ENCODE data around the gene TRAPPC3L.

DNA sequence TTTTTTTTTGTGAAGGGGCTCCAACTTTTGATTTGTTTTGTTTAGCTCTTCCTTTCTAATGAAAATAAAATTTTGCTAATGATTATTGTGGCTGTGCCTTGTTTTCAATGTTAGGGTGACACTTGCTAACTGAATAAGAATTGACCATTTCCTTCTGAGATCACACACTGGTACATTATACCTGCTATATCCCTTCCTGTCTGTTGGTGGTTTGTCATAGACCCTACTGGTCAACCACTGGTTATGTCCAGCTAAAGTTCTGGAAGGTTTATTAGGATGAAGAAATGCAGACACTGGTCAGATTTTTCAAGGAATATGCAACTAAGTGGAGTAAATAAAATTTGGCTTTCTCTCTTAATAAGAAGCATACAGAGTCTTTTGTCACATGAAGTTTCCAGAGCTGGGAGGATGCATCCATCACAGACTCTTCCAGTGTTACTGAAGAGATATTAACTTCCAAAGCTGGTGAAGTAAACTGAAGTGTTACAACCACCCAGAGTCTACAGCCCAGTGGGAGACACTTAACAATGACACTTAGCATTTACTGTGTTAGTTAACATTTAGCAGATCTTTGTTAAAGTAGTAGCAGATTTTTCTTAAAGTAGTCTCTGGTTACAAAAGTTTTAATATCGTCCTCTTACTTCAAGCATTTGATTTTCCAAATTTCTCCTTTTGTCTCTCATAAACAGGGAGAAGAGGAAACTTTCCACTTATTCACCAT, 53.7 kb downstream of the TRAPPC3L start:
- TF ChIP-seq POLR2A (IDR thresholded peaks at IDR 0.05; ENCODE audit: borderline replicate concordance, extremely low read depth, insufficient read depth, insufficient read length) (no peak), JUND (IDR thresholded peaks at IDR 0.05) (no peak), CTCF (IDR thresholded peaks at IDR 0.05 in 2 of 3, conservative IDR thresholded peaks at IDR 0.05 in 1 of 3; ENCODE audit: borderline replicate concordance in 1 of 3, insufficient read depth in 1 of 3, low read depth in 2 of 3, low read length in 2 of 3) (no peak)

Measured in HCT116 (cell line).